ENCODE results near the gene CATSPERB.

The CATSPERB gene

GRCh38 chr14:91748049-91748448, 16.2 kb upstream of the CATSPERB start (continued):
- TF ChIP-seq ZNF639 (tag by site-specific recombination; IDR thresholded peaks at IDR 0.05) = no peak
- no peak for TF ChIP-seq HOXC10 (CRISPR knock-in tag; IDR thresholded peaks at IDR 0.05)
- TF ChIP-seq PRDM6 (tag by site-specific recombination; IDR thresholded peaks at IDR 0.05) = no peak
- TF ChIP-seq ZNF398 (tag by site-specific recombination; IDR thresholded peaks at IDR 0.05) = no peak
- no peak for TF ChIP-seq ZNF140 (tag by site-specific recombination; IDR thresholded peaks at IDR 0.05)
- no peak for TF ChIP-seq ZNF404 (tag by site-specific recombination; IDR thresholded peaks at IDR 0.05)
- no peak for TF ChIP-seq ZNF558 (tag by site-specific recombination; IDR thresholded peaks at IDR 0.05)

GRCh38 chr14:91745344-91745743, 13.5 kb upstream of the CATSPERB start:
- Histone ChIP-seq H3K27ac (ENCODE audit: extremely low read depth, low read depth, low read length) (no peak overlapping the region), H3K4me3 (ENCODE audit: low read depth, low read length) (no peak overlapping the region), H3K9me3 (ENCODE audit: control insufficient read depth, insufficient read depth, low read depth, low read length) (no peaks in the 10 kb centered on the region), H3K36me3 (ENCODE audit: control insufficient read depth in 2 of 2, insufficient read depth in 1 of 2, low read length in 2 of 2) (no peaks in the 10 kb centered on the region), H3K4me1 (ENCODE audit: control insufficient read depth, insufficient read depth, low read length) (0 out of 2 replicates have a peak, but pooled peaks cover 4% of the 10 kb centered on the region)
- ChIA-PET POLR2A (no interaction called here), CTCF (interaction anchor here (0.5 kb wide), 1 partner anchor 376 kb away, joined by 3 read pairs; the partner anchor contains the start of genes CPSF2 and NDUFB1)
- TF ChIP-seq ZNF18 (tag by site-specific recombination; IDR thresholded peaks at IDR 0.05) = no peak
- TF ChIP-seq ZNF214 (tag by site-specific recombination; IDR thresholded peaks at IDR 0.05; ENCODE audit: borderline replicate concordance) = no peak
- TF ChIP-seq ZNF133 (tag by site-specific recombination; IDR thresholded peaks at IDR 0.05) = no peak
- no peak for TF ChIP-seq ZNF561 (tag by site-specific recombination; IDR thresholded peaks at IDR 0.05; ENCODE audit: borderline replicate concordance)
- TF ChIP-seq ZNF114 (tag by site-specific recombination; IDR thresholded peaks at IDR 0.05) = no peak
- TF ChIP-seq ZNF664 (tag by site-specific recombination; IDR thresholded peaks at IDR 0.05) = no peak
- TF ChIP-seq ZNF701 (tag by site-specific recombination; IDR thresholded peaks at IDR 0.05) = no peak
- TF ChIP-seq ZNF112 (tag by site-specific recombination; IDR thresholded peaks at IDR 0.05) = no peak
- no peak for TF ChIP-seq ZBTB1 (tag by site-specific recombination; IDR thresholded peaks at IDR 0.05)
- TF ChIP-seq MEIS1 (CRISPR knock-in tag; IDR thresholded peaks at IDR 0.05; ENCODE audit: borderline replicate concordance) = no peak
- no peak for TF ChIP-seq ZNF148 (tag by site-specific recombination; IDR thresholded peaks at IDR 0.05; ENCODE audit: borderline replicate concordance)
- TF ChIP-seq IKZF3 (tag by site-specific recombination; IDR thresholded peaks at IDR 0.05) = no peak
- no peak for TF ChIP-seq ZNF521 (tag by site-specific recombination; IDR thresholded peaks at IDR 0.05)
- TF ChIP-seq CTCF (tag by site-specific recombination; IDR thresholded peaks at IDR 0.05) = no peak
- no peak for TF ChIP-seq ZNF335 (tag by site-specific recombination; conservative IDR thresholded peaks at IDR 0.05)
- no peak for TF ChIP-seq ZNF221 (tag by site-specific recombination; IDR thresholded peaks at IDR 0.05; ENCODE audit: borderline replicate concordance)
- no peak for TF ChIP-seq ZNF704 (tag by site-specific recombination; IDR thresholded peaks at IDR 0.05)
- no peak for TF ChIP-seq ZBTB17 (tag by site-specific recombination; IDR thresholded peaks at IDR 0.05)

Measured in HEK293 (cell line).